Esophagus muscularis mucosa (tissue), 4 donors: ENCODE results near the gene PRM1. TPM values are rescaled to one million over a fixed set of nuclear protein-coding genes. Genes with fewer than 3 reads are reported as not detected.

Source experiments
- DNase-seq: peaks from one replicate; pipeline ENCODE4 v3.0.0-alpha.2; 2017; ENCODE audit errors: extremely low spot score
- H3K27ac ChIP-seq, 4 donors: fragments of 200-600 bp; sonication (generic); replicated peaks in 1 of 4; 1 replicate in 3 of 4; 2 replicates in 1 of 4; pipeline ENCODE4 v1.5.1; 2016 to 2019; ENCODE audit warnings: mild to moderate bottlenecking in 1 of 4
- H3K27me3 ChIP-seq, 4 donors: fragments of 200-600 bp; sonication (generic); one replicate each; pipeline versions ENCODE4 v1.5.1 to v1.6.0; 2016 to 2019
- H3K36me3 ChIP-seq, 4 donors: fragments of 200-600 bp; sonication (generic); one replicate each; pipeline ENCODE4 v1.5.1; 2016 to 2019
- H3K4me1 ChIP-seq, 4 donors: fragments of 200-600 bp; sonication (generic); one replicate each; pipeline ENCODE4 v1.5.1; 2016 to 2019
- H3K4me3 ChIP-seq, 4 donors: fragments of 200-600 bp; sonication (generic); 1 replicate in 2 of 4; 2 replicates in 2 of 4; pipeline ENCODE4 v1.5.1; 2016 to 2019; ENCODE audit warnings: mild to moderate bottlenecking in 4 of 4, moderate library complexity in 1 of 4
- H3K9me3 ChIP-seq, 4 donors: fragments of 200-600 bp; sonication (generic); 1 replicate in 3 of 4; 2 replicates in 1 of 4; pipeline ENCODE4 v1.5.1; 2016 to 2019
- CTCF ChIP-seq, 3 experiments: fragments of 200-600 bp in 2 of 3; fragments of 450-650 bp in 1 of 3; sonication (generic) in 2 of 3; IDR thresholded peaks; one replicate each; pipeline ENCODE4 v1.5.1; 2017 to 2019; ENCODE audit warnings: antibody characterized with exemption in 3 of 3, mild to moderate bottlenecking in 2 of 3, moderate library complexity in 1 of 3
- EP300 ChIP-seq: sonication (generic); formaldehyde crosslinking; IDR thresholded peaks from one replicate; pipeline ENCODE4 v1.6.1; 2017; ENCODE audit warnings: antibody characterized with exemption
- POLR2A ChIP-seq: fragments of 450-650 bp; IDR thresholded peaks from one replicate; pipeline ENCODE4 v1.6.1; 2017; ENCODE audit warnings: antibody characterized with exemption, moderate library complexity, mild to moderate bottlenecking, low read depth
- POLR2AphosphoS5 ChIP-seq, 2 donors: sonication (generic); formaldehyde crosslinking; IDR thresholded peaks; one replicate each; pipeline ENCODE4 v1.6.1; 2017; ENCODE audit warnings: antibody characterized with exemption in 2 of 2
- WGBS: methylation state at CpG from one replicate; pipeline ENCODE4 v1.1.5; 2018; 5-methylcytosine and 5-hydroxymethylcytosine counted together
- intact Hi-C: fragments of 100-400 bp; cut with DNase I; formaldehyde crosslinking; loops from one replicate; pipeline ENCODE4 v1.15.1; 2023
- small RNA-seq, 3 donors: library from RNA; depleted of rRNA; stranded (forward); fragments of <200 nt; gene quantifications; one replicate each; pipeline ENCODE3, GENCODE V24; 2016
- total RNA-seq, 4 donors: library from RNA; depleted of rRNA; stranded (reverse); fragments of >200 nt; gene quantifications; one replicate each; pipeline versions ENCODE4 v1.1.0 to v1.2.1, GENCODE V29; 2016

PRM1 gene
- total RNA-seq, 4 donors from 2014 or later = not detected

GRCh38 chr16:11231367-11231970 lies 49.7 kb downstream of the PRM1 start:
- TF ChIP-seq CTCF (IDR thresholded peaks at IDR 0.05) = no peak
- no peak for TF ChIP-seq POLR2A
- TF ChIP-seq EP300 = no peak
- TF ChIP-seq POLR2AphosphoS5 (IDR thresholded peaks at IDR 0.05) = no peak
- no peaks in the 10 kb centered on the region for H3K9me3 ChIP-seq
- H3K36me3 ChIP-seq = no peaks in the 10 kb centered on the region
- H3K27me3 ChIP-seq = no peaks in the 10 kb centered on the region
- intact Hi-C loops = no loop called here
- 78% methylated on average over 10 of the region's 10 CpGs for WGBS
- H3K4me1 ChIP-seq = peaks cover 0 to 10% (median 8%) of the 10 kb centered on the region in 4 donors
- no peak overlapping the region for H3K27ac ChIP-seq
- DNase-seq = no peak
- H3K4me3 ChIP-seq = no peak overlapping the region

Small RNA genes lying within 50 kb of the gene (small RNA-seq; reads per million reads assigned to genes)
- 0 reads per million in 3 donors for gene MIR548H2
- 0 reads per million in 3 donors for gene RF00019
- gene RF00554 = 0 reads per million in 3 donors

Other genes starting within 250 kb of the PRM1 start
- 10 to 100 TPM in 1 of 4 donors, 1 to 10 TPM in 3; 3.8 to 11.1 (median 6.1) TPM for gene SOCS1, start 25.1 kb downstream of the PRM1 start, total RNA-seq
- gene TNP2, start 12.0 kb downstream of the PRM1 start, total RNA-seq = not detected
- gene PRM3, start 7.7 kb downstream of the PRM1 start, total RNA-seq = not detected
- not detected for gene PRM2, start 4.8 kb downstream of the PRM1 start, total RNA-seq
- 1 to 10 TPM in 1 of 4 donors, under 1 TPM in 2, not detected in 1; 0.29 to 1.7 (median 0.33) TPM for gene RMI2, start 64.1 kb upstream of the PRM1 start, total RNA-seq